HG02938 (cell line): Measurements from ENCODE around the gene ATG2A.

Experiments
- ATAC-seq: cut with Tn5 transposase; IDR thresholded peaks from one replicate; pipeline ENCODE4 v1.9.1; 2021; ENCODE audit warnings: mild to moderate bottlenecking, moderate library complexity; ENCODE audit not compliant: unreplicated experiment

Gene ATG2A

DNA sequence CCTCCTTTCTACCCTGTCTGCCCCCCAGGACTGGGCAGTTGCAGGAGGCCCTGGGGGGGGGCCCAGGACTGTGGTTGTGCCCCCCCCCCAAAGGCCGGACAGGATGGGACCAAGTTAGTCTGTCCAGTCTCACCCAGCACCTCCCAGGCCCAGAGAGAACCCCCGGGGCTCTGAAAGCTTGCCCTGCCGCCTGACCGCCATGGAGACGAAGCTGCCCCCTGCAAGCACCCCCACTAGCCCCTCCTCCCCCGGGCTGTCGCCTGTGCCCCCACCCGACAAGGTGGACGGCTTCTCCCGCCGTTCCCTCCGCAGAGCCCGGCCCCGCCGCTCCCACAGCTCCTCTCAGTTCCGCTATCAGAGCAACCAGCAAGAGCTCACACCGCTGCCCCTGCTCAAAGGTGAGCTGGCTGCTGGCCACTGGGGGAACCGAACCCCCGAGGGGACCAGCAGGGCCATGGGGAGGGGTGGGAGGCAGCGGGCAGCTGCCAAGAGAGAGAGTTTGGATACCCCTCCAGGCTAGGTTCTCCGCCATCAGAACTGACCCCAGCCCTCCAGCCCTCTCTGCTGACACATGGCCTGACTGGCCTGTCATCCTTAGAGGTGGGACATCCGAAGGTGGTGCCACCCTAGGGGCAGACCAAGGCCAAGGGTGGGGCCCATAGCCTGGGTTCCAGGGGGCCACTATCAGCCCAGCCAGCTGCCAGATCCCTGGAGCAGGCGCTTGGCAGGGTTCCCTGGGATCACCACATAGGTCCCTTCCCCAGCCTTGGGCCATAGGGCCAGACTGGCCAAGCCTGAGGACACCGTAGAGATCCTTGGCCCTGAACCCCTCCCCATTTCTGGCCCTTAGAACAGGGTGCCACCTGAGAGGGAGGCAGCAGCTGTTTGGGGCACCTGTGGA lies 8.8 kb upstream of the ATG2A start:
- ATAC-seq = no peak

DNA sequence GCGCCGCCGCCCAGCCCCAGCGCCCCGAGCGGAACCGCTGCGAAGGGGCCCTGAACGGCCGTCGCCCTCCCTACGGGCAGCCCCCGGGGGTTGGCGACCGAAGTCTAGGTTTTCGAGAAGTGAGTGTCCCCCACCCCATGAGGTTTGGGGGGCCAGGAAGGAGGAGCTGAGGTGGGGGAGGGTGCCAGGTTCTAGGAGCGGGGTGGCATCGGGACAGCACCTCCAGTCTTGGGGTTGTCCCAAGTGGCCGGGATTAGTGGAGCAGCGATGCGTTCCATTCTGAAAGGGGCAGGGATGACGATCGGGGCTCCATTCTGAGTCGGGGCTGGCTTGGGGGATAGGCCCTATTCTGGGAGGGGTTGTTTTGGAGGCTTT lies 7.9 kb upstream of the ATG2A start:
- no peak for ATAC-seq

DNA sequence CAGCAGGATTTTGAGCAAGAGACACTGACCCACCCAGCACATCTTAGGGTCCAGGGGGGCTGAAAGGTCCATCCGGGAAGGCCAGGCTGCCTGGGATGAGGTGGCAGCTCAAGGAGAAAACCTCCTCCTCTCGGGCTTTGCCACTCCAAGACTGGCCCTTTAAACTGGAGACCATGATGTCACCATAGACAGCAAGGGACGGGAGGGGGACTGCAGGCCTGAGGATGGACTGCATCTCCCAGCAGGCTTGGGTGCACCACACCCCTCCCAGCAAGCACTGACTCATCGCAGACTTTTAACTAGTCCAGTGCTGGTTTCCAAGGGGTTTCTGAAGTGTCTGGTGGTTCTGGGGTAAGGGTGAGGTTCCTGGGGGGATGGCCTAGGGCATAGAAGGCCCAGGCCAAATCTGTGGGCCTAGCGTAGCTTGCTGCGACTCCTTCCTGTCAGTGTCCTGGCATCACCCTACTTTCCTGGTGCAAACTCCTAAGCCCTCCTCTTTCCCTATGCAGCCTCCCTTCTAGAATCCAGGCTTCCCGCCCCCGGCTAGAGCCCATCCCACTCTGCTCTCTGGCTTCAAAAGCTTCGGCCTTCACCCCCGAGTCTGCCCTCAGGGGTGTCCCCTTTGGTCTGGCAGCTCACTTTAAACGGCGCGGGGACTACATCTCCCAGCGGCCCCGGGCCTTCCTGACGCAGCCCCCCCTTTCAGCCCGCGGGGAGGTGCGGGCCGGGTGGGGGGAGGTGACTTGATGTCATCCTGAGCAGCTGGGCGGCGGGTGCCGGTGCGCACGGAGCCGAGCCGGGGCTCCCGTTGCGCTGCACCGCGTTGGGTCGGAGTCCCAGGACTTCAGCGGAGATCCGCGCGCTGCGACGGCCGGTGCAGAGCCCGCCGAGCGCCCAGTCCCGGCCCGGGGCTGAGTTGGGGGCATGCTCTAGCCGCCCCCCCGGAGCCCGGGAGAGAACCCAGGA lies 7.2 kb upstream of the ATG2A start, which contains the start of gene PPP2R5B:
PPP2R5B (plus strand) TSS at position 746 of the 966 bp plus-strand sequence. CDS start 1,046 bp downstream, outside the sequence.
- ATAC-seq = peak; percentile 88

DNA sequence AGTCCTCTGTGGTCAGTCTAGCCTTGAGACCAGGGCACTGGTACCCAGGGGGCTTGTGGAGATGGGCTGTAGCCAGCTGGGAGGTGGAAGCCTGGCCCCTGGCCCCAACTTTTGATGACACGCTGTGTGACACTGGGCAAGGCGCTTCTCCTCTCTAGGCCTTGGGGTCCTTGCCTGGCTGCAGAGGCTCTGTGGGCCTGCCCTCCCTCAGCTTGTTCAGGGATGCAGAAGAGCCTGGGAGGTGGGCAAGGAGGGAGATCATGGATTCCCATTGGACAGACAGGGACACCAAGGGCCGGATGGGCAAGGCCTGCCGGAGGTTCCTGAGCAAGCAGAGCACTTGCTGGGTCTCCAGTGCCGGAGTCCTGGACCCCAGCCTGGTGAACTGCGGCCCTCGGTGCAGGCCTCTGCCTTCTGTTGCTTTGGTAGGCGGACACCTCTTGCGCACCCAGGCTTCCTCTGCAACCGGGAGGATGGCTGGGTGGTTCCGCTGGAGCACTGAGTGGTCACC lies 6.2 kb upstream of the ATG2A start:
- no peak for ATAC-seq

DNA sequence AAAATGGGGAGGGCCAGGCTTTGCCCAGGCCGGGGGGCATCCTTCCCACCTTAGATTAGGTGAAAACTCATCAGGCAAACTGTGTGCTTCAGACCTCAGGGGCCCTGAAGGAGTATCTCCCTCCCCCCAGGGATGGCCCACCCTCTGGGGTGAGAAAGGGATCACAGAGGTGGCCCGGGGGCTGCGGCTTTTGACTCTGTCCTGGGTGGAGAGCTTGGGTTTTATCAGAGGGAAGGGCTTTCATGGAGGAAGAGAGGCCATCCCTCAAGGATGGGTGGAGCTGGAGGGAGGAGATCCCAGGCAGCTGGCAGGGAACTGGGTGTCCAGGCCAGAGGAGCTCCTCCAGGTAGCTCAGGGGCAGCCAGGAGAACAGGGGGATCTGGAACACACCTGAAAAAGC lies 4.4 kb upstream of the ATG2A start:
- no peak for ATAC-seq

GRCh38 chr11:64920124-64920523 lies 3.1 kb upstream of the ATG2A start:
- no peak for ATAC-seq

- ATAC-seq = no peak
Measured at GRCh38 chr11:64919627-64920026, 2.6 kb upstream of the ATG2A start.

GRCh38 chr11:64918017-64918416 lies 1.0 kb upstream of the ATG2A start:
- no peak for ATAC-seq

- ATAC-seq = no peak
Measured at GRCh38 chr11:64917663-64917995, 620 bp upstream of the ATG2A start.

- ATAC-seq = no peak
Measured at GRCh38 chr11:64916040-64916774, 802 bp downstream of the ATG2A start.

- ATAC-seq = no peak
Measured at GRCh38 chr11:64915376-64915887, 1.6 kb downstream of the ATG2A start.

GRCh38 chr11:64914123-64914522 lies 2.9 kb downstream of the ATG2A start:
- no peak for ATAC-seq

DNA sequence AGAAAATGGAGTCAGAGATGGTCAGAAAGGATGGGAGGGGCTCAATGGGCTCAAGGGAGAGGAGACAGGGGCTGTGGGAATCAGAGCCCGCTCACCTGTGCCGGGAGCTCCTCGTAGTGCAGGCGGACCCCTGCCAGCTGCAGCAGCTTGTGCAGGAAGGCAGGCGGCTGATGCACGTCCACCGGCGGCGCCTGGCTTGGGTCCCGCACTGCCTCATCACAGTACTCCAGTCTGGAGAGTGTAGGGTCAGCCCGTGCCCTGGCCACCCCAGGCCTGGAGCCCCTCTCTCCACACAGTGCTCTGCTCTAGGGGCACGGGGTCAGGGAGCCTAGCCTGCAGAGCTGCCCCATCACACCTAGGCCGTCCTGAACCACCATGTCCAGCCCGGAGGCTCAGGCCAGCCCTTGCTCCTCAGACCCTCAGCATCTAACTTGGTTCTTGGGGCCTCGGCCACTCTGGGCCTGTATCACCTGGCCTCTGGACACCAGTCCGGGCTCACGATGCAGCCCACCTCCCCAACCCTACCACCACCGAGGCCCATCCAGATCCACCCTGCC lies 3.8 kb downstream of the ATG2A start:
- ATAC-seq = no peak

DNA sequence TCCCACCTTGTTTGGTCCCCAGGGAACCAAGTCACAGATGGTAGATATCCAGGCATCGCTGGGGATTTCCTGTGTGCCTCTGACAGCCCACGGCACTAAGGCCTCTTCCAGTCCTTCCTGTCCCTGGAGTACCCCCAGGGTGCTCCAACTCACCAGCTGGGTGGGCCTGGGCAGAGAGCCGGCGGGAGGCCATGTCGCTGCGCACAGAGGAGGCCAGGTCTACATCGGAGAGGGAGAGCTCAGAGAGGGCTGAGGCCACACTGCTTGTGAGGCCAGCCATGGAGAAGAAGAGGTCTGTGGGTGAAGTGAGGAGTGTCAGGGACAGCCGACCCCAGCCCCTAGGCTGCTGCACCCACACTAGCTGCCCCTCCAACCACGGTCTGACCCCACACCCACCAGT lies 5.3 kb downstream of the ATG2A start:
- no peak for ATAC-seq

GRCh38 chr11:64911142-64911541 lies 5.9 kb downstream of the ATG2A start:
- ATAC-seq = no peak

DNA sequence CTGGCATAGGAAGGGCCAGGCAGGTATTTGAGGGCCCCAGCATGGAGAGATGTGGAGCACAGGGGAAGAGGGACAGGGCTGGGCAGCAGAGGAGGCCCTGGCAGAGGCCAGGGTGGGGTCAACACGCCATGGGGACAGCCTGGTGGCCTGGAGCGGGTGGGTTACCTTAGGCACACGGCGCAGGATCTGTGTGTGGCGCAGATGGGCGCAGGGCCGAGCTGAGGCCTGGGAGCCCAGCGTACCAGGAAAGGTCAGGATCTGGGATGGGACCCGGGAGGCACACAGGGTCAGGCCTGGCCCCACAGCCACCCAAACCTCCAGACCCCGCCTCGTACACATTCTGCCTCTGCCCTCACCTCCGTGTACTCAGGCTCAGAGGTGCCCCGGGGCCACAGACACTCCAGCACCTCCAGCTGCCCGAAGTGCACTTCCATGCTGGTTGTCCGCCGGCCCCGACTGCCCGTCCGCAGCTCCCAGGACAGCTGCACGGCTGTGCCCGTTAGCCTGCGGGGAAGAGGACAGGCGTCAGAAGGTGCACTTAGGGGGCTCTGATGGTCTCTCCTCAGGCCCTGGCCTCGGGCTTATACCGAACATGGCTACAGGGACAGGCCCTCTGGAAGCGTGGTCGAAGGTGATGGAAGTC lies 6.4 kb downstream of the ATG2A start:
- no peak for ATAC-seq

DNA sequence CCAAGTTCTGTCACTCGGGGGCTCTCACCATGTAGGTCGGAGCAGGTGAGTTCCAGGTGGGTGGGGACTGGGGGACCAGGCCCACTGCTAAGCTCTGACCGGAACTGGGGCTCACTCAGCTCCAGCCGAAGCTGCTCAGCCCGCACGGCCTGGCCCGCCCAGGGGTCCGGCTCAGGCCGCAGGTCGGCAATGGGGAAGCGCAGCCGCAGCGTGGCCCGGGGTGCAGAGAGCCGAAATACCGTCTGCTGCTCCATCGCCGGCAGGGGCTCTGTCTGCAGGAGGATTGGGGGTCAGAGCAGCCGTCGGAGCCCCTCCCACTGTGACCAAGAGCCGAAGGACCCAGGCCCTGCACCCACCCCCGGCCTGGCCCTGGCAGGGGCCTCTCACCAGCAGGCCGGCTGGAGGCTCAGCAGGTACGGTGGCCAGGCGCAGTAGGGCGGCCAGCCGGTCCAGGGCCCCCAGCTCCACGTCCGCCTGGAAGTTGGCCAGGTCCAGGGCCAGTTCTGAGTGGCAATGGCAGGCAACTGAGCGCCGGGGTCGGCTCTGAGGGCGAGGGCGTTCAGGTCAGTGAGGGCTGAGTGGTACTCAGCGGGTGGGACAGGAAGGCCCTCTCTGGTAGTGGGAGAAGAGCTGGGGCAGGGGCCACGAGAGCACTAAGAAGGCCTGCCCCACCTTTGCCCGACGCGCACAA lies 7.2 kb downstream of the ATG2A start:
- no peak for ATAC-seq

DNA sequence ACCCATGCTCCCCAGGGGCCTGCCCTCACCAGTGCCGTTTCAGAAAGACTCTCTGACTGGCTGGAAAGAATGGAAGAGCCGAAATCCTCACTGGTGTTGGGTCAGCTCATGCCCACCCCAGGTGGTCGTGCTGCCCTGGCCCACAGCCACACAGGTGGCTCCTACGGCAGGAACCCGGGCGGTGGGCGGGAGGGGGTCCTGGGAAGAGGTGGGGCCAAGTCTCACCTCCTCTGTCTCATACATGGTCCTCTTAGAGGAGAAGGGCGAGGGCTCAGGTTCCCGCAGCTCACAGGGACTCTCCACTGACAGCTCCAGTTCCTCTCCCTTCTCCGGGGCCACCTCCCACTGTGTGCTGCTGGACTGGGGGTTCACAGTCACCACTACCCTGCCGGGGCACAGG lies 8.2 kb downstream of the ATG2A start:
- ATAC-seq = no peak

DNA sequence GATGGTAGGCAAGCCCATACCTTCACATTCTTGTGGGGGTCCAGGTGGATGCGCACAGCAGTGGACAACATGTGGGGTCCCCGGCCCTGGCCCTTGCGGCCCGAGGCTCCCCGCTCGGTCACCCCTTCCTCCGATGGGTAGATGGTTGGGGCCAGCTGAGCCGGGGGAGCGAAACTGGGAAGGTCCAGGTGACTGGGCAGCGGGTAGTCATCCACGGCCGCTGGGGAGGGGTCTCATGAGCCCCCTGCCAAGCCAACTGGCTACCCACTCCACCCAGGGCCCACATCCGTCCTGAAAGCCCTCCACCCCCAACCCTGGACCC lies 10.7 kb downstream of the ATG2A start:
- no peak for ATAC-seq
